OCI-LY1 (cell line): ENCODE measurements around the gene LSM10.

Experiments
- H2AFZ ChIP-seq: fragments of 200-600 bp; sonication (generic), shearing (Covaris generic); 2 replicates; pipeline ENCODE4 v1.6.0; 2014; ENCODE audit warnings: antibody characterized with exemption, mild to moderate bottlenecking, low read length
- H3F3A ChIP-seq: fragments of 200-600 bp; sonication (generic), shearing (Covaris generic); 2 replicates; pipeline ENCODE4 v1.6.0; 2014; ENCODE audit warnings: mild to moderate bottlenecking, antibody characterized with exemption, low read length, moderate library complexity; ENCODE audit not compliant: insufficient read depth
- H3K27ac ChIP-seq: fragments of 200-600 bp; sonication (generic); 2 replicates; pipeline ENCODE4 v1.5.1; 2014; ENCODE audit warnings: low read length, mixed run types, mild to moderate bottlenecking, low read depth; ENCODE audit not compliant: poor library complexity, severe bottlenecking
- H3K27me3 ChIP-seq: fragments of 200-600 bp; sonication (generic); 2 replicates; pipeline ENCODE4 v1.6.0; 2014; ENCODE audit warnings: antibody characterized with exemption, mild to moderate bottlenecking, low read length, moderate library complexity; ENCODE audit not compliant: insufficient read depth
- H3K36me3 ChIP-seq: fragments of 200-600 bp; sonication (generic); 2 replicates; pipeline ENCODE4 v1.6.1; 2014; ENCODE audit warnings: mild to moderate bottlenecking, antibody characterized with exemption, low read length, moderate library complexity, mixed read lengths; ENCODE audit not compliant: insufficient read depth
- H3K4me1 ChIP-seq: fragments of 200-600 bp; sonication (generic); 2 replicates; pipeline ENCODE4 v1.5.1; 2014; ENCODE audit warnings: mild to moderate bottlenecking, low read length, moderate library complexity; ENCODE audit not compliant: insufficient read depth, severe bottlenecking
- H3K4me2 ChIP-seq: fragments of 200-600 bp; sonication (generic), shearing (Covaris generic); 2 replicates; pipeline ENCODE4 v1.6.1; 2014; ENCODE audit warnings: low read length
- H3K4me3 ChIP-seq: fragments of 200-600 bp; sonication (generic); 2 replicates; pipeline ENCODE4 v1.5.1; 2014; ENCODE audit warnings: low read length, low read depth, mild to moderate bottlenecking, mixed read lengths; ENCODE audit not compliant: poor library complexity, severe bottlenecking
- H3K79me2 ChIP-seq: fragments of 200-600 bp; shearing (Covaris generic); 2 replicates; pipeline ENCODE4 v1.6.1; 2016; ENCODE audit warnings: mixed run types, low read length, mixed read lengths; ENCODE audit not compliant: insufficient read depth
- H3K9ac ChIP-seq: fragments of 200-600 bp; sonication (generic), shearing (Covaris generic); 2 replicates; pipeline ENCODE4 v1.6.1; 2014; ENCODE audit warnings: mild to moderate bottlenecking, low read length, mixed read lengths
- H3K9me2 ChIP-seq: fragments of 200-600 bp; sonication (generic), shearing (Covaris generic); 2 replicates; pipeline ENCODE4 v1.6.1; 2014; ENCODE audit warnings: low read depth, mild to moderate bottlenecking, low read length, mixed read lengths
- H3K9me3 ChIP-seq: fragments of 200-600 bp; shearing (Covaris generic); 2 replicates; pipeline ENCODE4 v1.6.1; 2014; ENCODE audit warnings: low read length, mixed read lengths
- H4K20me1 ChIP-seq: fragments of 200-600 bp; sonication (generic), shearing (Covaris generic); 2 replicates; pipeline ENCODE4 v1.6.0; 2016; ENCODE audit warnings: mild to moderate bottlenecking, low read length; ENCODE audit not compliant: insufficient read depth
- CTCF ChIP-seq: fragments of 200-600 bp; sonication (generic), shearing (Covaris generic); IDR thresholded peaks from 2 replicates; pipeline ENCODE4 v1.5.1; 2017; ENCODE audit warnings: mild to moderate bottlenecking, antibody characterized with exemption, low read length, moderate library complexity, mixed read lengths
- EZH2 ChIP-seq: fragments of 200-600 bp; sonication (generic), shearing (Covaris generic); IDR thresholded peaks from 2 replicates; pipeline ENCODE4 v1.8.0; 2017; ENCODE audit warnings: borderline replicate concordance, mixed run types, mild to moderate bottlenecking, antibody characterized with exemption, low read length, moderate library complexity, mixed read lengths

LSM10 gene

DNA sequence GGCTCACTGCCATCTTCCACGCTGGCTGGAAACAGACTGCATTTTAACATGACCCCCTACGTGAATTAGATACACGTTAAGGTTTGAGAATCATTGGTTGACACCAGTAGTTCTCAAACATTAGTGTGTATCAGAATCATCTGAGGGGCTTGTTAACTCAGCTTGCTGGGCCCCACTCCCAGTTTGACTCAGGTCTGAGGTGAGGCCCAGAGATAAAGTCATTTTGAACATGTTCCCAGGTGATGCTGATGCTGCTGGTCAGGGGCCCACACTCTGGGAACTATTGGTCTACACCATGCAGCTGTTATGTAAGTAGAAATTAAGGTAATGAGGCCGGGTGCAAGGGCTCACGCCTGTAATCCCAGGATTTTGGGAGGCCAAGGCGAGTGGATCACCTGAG lies 1.3 kb downstream of the LSM10 start:
- Histone ChIP-seq H3K27me3 (no peaks in the 10 kb centered on the region), H2AFZ (no peak overlapping the region), H3K4me1 (peaks cover 59% of the 10 kb centered on the region), H3K9ac (peak overlapping the region; percentile 82), H3K4me3 (peak overlapping the region; percentile 77), H4K20me1 (no peaks in the 10 kb centered on the region), H3K79me2 (no peaks in the 10 kb centered on the region), H3K9me3 (peaks cover 8% of the 10 kb centered on the region; the same call in 1 of the 2 replicates), H3K27ac (peak overlapping the region; percentile 61), H3K9me2 (no peaks in the 10 kb centered on the region), H3K36me3 (peaks cover 26% of the 10 kb centered on the region), H3F3A (0 out of 2 replicates have a peak, but pooled peaks cover 5% of the 10 kb centered on the region), H3K4me2 (peak overlapping the region; percentile 61)
- no peak for TF ChIP-seq CTCF
- no peak for TF ChIP-seq EZH2

DNA sequence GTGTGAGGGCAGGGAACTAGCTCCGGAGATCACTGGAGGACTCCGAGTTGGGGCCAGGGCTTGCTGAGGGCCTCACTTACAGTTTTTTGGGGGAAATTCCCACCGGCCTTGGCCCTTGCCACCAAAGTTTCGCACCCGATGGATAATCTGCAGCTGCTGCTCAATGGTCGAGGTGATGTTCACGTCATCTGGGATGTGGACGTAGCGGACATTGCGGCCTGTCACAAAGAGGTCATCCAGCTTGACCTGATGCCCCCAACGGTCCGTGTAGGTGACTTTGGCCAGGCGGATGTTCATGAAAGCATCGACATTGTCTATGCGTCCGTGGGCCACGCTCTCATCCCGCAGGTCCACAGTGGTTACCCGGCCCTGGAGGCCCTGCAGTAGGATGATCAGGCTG lies 4.0 kb downstream of the LSM10 start:
- peaks cover 82% of the 10 kb centered on the region for H3K4me1 ChIP-seq
- no peak for TF ChIP-seq EZH2
- TF ChIP-seq CTCF: no peak
- H3K27ac ChIP-seq: peak overlapping the region; percentile 97

GRCh38 chr1:36392836-36393235 lies 4.9 kb downstream of the LSM10 start:
- H3K9ac ChIP-seq: no peak overlapping the region
- H3K27ac ChIP-seq: peak overlapping the region; percentile 97
- peak overlapping the region; percentile 8; the same call in 1 of the 2 replicates for H3K4me2 ChIP-seq
- H3F3A ChIP-seq: no peaks in the 10 kb centered on the region
- H3K4me3 ChIP-seq: no peak overlapping the region
- peaks cover 46% of the 10 kb centered on the region for H3K36me3 ChIP-seq
- no peaks in the 10 kb centered on the region for H3K9me2 ChIP-seq
- TF ChIP-seq EZH2 (no peak), CTCF (no peak)
- no peak overlapping the region for H2AFZ ChIP-seq
- no peaks in the 10 kb centered on the region for H3K9me3 ChIP-seq
- no peaks in the 10 kb centered on the region for H4K20me1 ChIP-seq
- no peaks in the 10 kb centered on the region for H3K79me2 ChIP-seq
- H3K4me1 ChIP-seq: peaks cover 81% of the 10 kb centered on the region
- no peaks in the 10 kb centered on the region for H3K27me3 ChIP-seq

More for the DNA sequence above, 4.0 kb downstream of the LSM10 start:
- Histone ChIP-seq H3K36me3 (peaks cover 46% of the 10 kb centered on the region), H2AFZ (no peak overlapping the region), H3K4me3 (no peak overlapping the region), H3K9me2 (no peaks in the 10 kb centered on the region), H3K9me3 (no peaks in the 10 kb centered on the region), H3K9ac (no peak overlapping the region), H3K4me2 (peak overlapping the region; percentile 8; the same call in 1 of the 2 replicates), H3K79me2 (no peaks in the 10 kb centered on the region), H3K27me3 (no peaks in the 10 kb centered on the region), H3F3A (no peaks in the 10 kb centered on the region), H4K20me1 (no peaks in the 10 kb centered on the region)
